Measurements from ENCODE around the gene PLEKHM3.

The PLEKHM3 gene

DNA sequence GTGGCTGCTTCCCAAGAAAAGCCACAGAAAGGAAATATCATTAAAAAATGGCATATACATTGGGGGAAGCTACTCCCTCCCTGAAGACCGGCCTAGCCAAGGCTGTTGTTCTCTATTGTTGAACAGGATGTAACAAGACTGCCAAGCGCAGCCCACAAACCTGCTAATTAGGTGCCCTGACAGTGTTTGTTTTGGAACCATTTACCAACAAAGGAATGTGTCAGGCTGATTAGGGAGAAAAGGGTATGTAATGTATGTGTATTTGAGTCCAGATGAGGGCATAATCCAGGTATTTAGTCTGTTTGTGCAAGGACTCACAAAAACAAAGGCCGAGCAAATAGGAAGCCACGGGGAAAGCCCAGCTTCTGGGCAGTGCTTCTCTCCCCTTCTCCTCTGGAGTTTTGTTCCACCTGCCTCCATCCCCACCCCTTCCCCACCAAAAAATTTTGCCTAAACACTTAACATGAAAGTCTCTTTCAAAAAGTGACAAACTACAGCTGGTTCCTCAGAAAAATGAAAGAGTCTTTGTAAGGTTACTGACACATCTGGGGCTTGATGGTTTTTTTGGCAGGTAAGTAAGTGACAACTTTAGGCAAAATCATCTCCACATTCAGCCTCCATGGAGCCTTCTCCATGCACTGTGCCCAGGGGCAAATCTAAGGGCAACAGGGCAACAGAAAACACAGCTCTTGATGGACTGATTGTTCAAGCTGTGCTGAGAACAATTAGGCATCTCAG is 177.4 kb downstream of the PLEKHM3 start:
- Histone ChIP-seq H3K36me3 (ENCODE audit: control insufficient read depth, insufficient read depth, low read length) (no peaks in the 10 kb centered on the region), H3K9ac (ENCODE audit: low read depth, low read length) (no peak overlapping the region), H3K27me3 (ENCODE audit: control insufficient read depth, insufficient read depth, low read length) (no peaks in the 10 kb centered on the region), H3K4me1 (ENCODE audit: control insufficient read depth, insufficient read depth, low read length) (peaks cover 20% of the 10 kb centered on the region), H3K27ac (ENCODE audit: low read depth, low read length) (peak overlapping the region; percentile 56), H3K9me3 (ENCODE audit: control insufficient read depth, insufficient read depth, low read length) (no peaks in the 10 kb centered on the region), H3K4me3 (ENCODE audit: low read depth, low read length) (no peak overlapping the region)

DNA sequence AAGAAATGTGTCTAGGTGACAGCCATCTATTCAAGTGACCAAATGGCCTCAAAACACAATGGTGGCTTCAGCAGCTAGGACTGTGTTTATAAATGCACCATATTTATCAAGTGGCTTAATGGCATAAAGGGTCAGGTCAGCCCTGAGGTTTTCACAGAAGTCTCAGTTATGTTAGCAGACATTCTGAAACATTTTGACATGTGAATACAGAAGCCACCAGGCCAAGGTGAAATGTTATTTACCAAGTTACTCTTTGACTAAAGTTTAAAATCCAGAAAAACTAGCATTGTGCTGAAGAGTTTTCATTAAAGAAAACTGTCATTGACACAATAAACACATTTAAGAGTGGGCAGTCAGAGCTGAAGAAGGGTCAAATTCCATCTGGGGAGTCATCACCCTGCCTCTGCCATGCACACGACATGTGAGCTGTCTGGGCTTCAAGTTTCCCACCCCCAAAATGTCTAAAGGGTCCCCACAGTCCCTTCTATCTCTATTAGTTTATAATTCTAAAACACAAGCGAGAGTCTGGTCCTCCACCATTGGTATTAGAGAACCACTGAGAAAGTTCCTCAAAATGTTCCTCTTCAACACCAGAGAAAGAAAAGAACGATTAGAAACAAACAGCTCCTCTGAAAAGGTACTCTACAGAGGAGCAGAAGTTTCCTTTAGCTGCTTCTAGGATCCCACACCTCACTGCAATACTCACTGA is 178.1 kb downstream of the PLEKHM3 start:
- no peak overlapping the region for H3K4me3 ChIP-seq (ENCODE audit: low read depth, low read length)
- H3K36me3 ChIP-seq (ENCODE audit: control insufficient read depth, insufficient read depth, low read length) = no peaks in the 10 kb centered on the region
- H3K9ac ChIP-seq (ENCODE audit: low read depth, low read length) = no peak overlapping the region
- no peaks in the 10 kb centered on the region for H3K27me3 ChIP-seq (ENCODE audit: control insufficient read depth, insufficient read depth, low read length)
- H3K4me1 ChIP-seq (ENCODE audit: control insufficient read depth, insufficient read depth, low read length) = peaks cover 20% of the 10 kb centered on the region
- no peaks in the 10 kb centered on the region for H3K9me3 ChIP-seq (ENCODE audit: control insufficient read depth, insufficient read depth, low read length)
- peak overlapping the region; percentile 56 for H3K27ac ChIP-seq (ENCODE audit: low read depth, low read length)

DNA sequence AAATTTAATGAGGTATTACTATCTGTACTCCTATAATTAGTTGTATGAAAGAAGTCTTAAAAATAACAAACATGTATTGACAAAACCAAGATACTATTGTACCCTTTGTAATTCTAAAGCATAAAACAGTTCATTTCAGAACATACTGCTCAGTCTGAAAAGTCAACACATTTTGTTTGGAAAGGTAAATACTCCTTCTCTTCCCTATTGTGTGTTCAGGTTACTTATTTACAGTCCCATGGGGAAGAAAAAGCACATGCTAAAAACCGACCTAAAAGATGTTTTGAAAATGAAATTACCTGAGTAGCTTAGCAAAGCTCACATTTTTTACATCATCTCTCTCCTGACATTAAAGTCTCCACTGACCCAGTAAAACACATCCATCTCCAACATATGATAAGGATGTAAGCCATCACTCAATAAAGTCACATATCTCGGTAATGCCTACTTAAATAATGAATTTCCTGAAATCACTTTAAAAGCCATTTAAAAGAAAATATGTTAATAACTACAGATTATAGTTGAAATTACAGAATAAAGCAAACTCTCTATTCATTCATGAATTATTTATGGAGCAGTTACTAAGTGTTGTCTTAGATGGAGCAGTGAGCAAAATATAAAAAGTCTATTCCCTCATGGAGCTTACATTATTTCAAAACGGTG is 180.0 kb downstream of the PLEKHM3 start:
- H3K4me1 ChIP-seq (ENCODE audit: control insufficient read depth, insufficient read depth, low read length) = peaks cover 20% of the 10 kb centered on the region
- no peaks in the 10 kb centered on the region for H3K36me3 ChIP-seq (ENCODE audit: control insufficient read depth, insufficient read depth, low read length)
- H3K27ac ChIP-seq (ENCODE audit: low read depth, low read length) = peak overlapping the region; percentile 57
- H3K4me3 ChIP-seq (ENCODE audit: low read depth, low read length) = no peak overlapping the region
- no peaks in the 10 kb centered on the region for H3K27me3 ChIP-seq (ENCODE audit: control insufficient read depth, insufficient read depth, low read length)
- H3K9me3 ChIP-seq (ENCODE audit: control insufficient read depth, insufficient read depth, low read length) = no peaks in the 10 kb centered on the region
- no peak overlapping the region for H3K9ac ChIP-seq (ENCODE audit: low read depth, low read length)

DNA sequence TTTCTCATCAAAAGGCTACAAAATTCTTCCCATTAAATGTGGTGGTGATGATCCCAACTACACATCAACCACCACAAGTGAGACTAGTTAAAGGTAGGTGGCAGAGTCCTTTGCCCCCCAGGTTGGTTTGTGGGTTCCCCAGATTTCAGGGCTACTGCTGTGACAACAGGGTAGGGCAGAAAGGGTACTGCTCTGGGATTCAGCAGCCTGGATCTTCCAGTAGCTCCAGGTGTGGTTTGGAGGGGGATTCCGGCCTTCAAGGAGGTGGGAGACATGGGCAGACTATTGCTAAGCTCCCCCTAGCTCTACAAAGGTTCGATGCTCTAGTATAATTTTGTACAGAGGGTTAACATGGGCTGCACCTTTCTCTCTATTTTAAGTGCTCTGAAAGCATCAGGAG is 180.7 kb downstream of the PLEKHM3 start:
- Histone ChIP-seq H3K27ac (ENCODE audit: low read depth, low read length) (peak overlapping the region; percentile 42), H3K4me3 (ENCODE audit: low read depth, low read length) (no peak overlapping the region)

DNA sequence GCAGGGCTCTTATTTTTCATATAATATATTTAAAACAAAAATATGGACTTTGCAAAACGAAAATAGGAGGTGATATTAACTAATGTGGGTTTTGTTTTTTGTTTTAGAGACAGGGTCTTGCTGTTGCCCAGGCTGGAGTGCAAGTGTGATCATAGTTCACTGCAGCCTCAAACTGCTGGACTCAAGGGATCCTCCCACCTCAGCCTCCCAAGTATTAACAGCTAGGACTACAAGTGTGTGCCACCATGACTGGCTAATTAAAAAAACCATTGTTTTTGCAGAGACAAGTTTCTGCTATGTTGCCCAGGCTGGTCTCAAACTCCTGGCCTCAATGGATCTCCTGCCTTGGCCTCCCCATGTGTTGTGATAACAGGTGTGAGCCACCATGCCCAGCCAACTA is 185.2 kb downstream of the PLEKHM3 start:
- no peaks in the 10 kb centered on the region for H3K36me3 ChIP-seq (ENCODE audit: control insufficient read depth, insufficient read depth, low read length)
- no peaks in the 10 kb centered on the region for H3K27me3 ChIP-seq (ENCODE audit: control insufficient read depth, insufficient read depth, low read length)
- no peak overlapping the region for H3K4me3 ChIP-seq (ENCODE audit: low read depth, low read length)
- no peak overlapping the region for H3K9ac ChIP-seq (ENCODE audit: low read depth, low read length)
- no peak overlapping the region for H3K27ac ChIP-seq (ENCODE audit: low read depth, low read length)
- no peaks in the 10 kb centered on the region for H3K9me3 ChIP-seq (ENCODE audit: control insufficient read depth, insufficient read depth, low read length)
- H3K4me1 ChIP-seq (ENCODE audit: control insufficient read depth, insufficient read depth, low read length) = peaks cover 30% of the 10 kb centered on the region

More for the DNA sequence above, 180.7 kb downstream of the PLEKHM3 start:
- no peaks in the 10 kb centered on the region for H3K36me3 ChIP-seq (ENCODE audit: control insufficient read depth, insufficient read depth, low read length)
- H3K9ac ChIP-seq (ENCODE audit: low read depth, low read length) = no peak overlapping the region
- no peaks in the 10 kb centered on the region for H3K27me3 ChIP-seq (ENCODE audit: control insufficient read depth, insufficient read depth, low read length)
- no peaks in the 10 kb centered on the region for H3K9me3 ChIP-seq (ENCODE audit: control insufficient read depth, insufficient read depth, low read length)
- peaks cover 17% of the 10 kb centered on the region for H3K4me1 ChIP-seq (ENCODE audit: control insufficient read depth, insufficient read depth, low read length)

DNA sequence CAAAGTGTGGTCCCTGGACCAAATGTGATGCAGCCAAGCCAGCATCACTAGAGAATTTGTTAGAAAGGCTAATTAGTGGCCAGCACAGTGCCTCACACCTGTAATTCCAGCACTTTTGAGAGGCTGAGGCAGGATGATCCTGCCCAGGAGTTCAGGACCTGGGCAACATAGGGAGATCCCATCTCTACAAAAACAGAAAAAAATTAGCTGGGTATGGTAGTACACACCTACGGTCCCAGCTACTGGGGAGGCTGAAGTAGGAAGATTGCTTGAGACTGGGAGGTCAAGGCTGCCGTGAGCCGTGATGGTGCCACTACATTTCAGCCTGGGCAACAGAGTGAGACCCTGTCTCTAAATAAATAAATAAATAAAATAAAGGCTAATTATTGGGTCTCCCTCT is 185.8 kb downstream of the PLEKHM3 start:
- Histone ChIP-seq H3K27me3 (ENCODE audit: control insufficient read depth, insufficient read depth, low read length) (no peaks in the 10 kb centered on the region), H3K4me1 (ENCODE audit: control insufficient read depth, insufficient read depth, low read length) (peaks cover 26% of the 10 kb centered on the region), H3K9me3 (ENCODE audit: control insufficient read depth, insufficient read depth, low read length) (no peaks in the 10 kb centered on the region), H3K9ac (ENCODE audit: low read depth, low read length) (no peak overlapping the region), H3K27ac (ENCODE audit: low read depth, low read length) (no peak overlapping the region), H3K36me3 (ENCODE audit: control insufficient read depth, insufficient read depth, low read length) (no peaks in the 10 kb centered on the region), H3K4me3 (ENCODE audit: low read depth, low read length) (no peak overlapping the region)

DNA sequence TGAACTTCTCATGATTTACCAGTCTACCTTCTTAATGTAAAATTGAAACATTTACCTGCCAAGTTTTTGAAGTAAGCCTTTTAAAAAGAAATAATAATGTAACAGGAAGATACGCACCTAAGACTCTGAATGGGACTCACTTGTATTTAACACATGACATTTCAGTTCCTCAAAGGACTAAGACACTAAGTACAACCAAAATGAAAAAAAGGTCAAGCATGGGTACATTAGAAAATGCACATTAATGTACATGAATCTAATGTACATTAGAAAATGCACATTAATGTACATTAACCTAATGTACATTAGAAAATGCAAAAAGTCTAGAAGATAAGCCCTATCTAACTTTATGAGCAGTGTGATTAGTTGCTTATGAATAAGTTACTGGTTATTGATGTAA is 186.3 kb downstream of the PLEKHM3 start:
- Histone ChIP-seq H3K27ac (ENCODE audit: low read depth, low read length) (peak overlapping the region; percentile 57), H3K9ac (ENCODE audit: low read depth, low read length) (no peak overlapping the region), H3K4me1 (ENCODE audit: control insufficient read depth, insufficient read depth, low read length) (peaks cover 24% of the 10 kb centered on the region), H3K27me3 (ENCODE audit: control insufficient read depth, insufficient read depth, low read length) (no peaks in the 10 kb centered on the region), H3K9me3 (ENCODE audit: control insufficient read depth, insufficient read depth, low read length) (no peaks in the 10 kb centered on the region), H3K36me3 (ENCODE audit: control insufficient read depth, insufficient read depth, low read length) (no peaks in the 10 kb centered on the region), H3K4me3 (ENCODE audit: low read depth, low read length) (no peak overlapping the region)

DNA sequence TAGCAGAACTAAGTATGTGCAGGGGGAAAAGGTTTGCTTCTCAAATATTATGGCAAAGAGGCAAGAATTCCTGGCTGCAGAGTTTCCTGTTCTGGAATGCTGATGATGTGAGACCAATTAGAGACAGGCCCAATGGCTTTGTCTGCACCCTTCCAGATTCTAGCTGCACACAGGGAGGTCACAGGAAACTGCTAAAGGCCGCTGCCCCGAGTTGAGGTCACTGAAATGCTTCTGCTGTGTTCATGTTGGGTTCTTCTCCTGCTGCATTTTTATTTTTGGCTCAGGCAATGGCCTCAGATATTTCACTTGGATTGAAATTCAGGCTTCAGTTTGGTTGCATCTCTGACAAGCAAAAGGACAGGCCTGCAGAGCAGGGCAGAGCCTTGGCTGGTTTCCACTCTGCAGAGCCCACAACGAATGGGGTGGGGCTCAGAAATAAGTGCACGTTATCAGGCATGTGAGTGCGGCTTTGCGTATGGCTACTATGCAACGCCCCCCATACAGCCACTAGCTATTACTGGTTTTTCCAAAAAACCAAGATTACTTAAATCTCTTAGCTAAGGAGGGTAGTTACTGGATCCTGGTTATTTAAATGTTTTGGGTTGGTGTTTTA is 188.7 kb downstream of the PLEKHM3 start:
- no peak overlapping the region for H3K9ac ChIP-seq (ENCODE audit: low read depth, low read length)
- no peaks in the 10 kb centered on the region for H3K9me3 ChIP-seq (ENCODE audit: control insufficient read depth, insufficient read depth, low read length)
- peak overlapping the region; percentile 16 for H3K27ac ChIP-seq (ENCODE audit: low read depth, low read length)
- peaks cover 27% of the 10 kb centered on the region for H3K4me1 ChIP-seq (ENCODE audit: control insufficient read depth, insufficient read depth, low read length)
- H3K27me3 ChIP-seq (ENCODE audit: control insufficient read depth, insufficient read depth, low read length) = no peaks in the 10 kb centered on the region
- H3K36me3 ChIP-seq (ENCODE audit: control insufficient read depth, insufficient read depth, low read length) = no peaks in the 10 kb centered on the region
- no peak overlapping the region for H3K4me3 ChIP-seq (ENCODE audit: low read depth, low read length)

- no peak overlapping the region for H3K4me3 ChIP-seq (ENCODE audit: low read depth, low read length)
- H3K36me3 ChIP-seq (ENCODE audit: control insufficient read depth, insufficient read depth, low read length) = no peaks in the 10 kb centered on the region
- H3K4me1 ChIP-seq (ENCODE audit: control insufficient read depth, insufficient read depth, low read length) = peaks cover 27% of the 10 kb centered on the region
- H3K27ac ChIP-seq (ENCODE audit: low read depth, low read length) = no peak overlapping the region
- H3K9ac ChIP-seq (ENCODE audit: low read depth, low read length) = no peak overlapping the region
- no peaks in the 10 kb centered on the region for H3K9me3 ChIP-seq (ENCODE audit: control insufficient read depth, insufficient read depth, low read length)
- H3K27me3 ChIP-seq (ENCODE audit: control insufficient read depth, insufficient read depth, low read length) = no peaks in the 10 kb centered on the region
These were observed 189.5 kb downstream of the PLEKHM3 start for GRCh38 chr2:207835805-207836204.

GRCh38 chr2:207833251-207833751 is 192.0 kb downstream of the PLEKHM3 start:
- peaks cover 17% of the 10 kb centered on the region for H3K4me1 ChIP-seq (ENCODE audit: control insufficient read depth, insufficient read depth, low read length)
- no peaks in the 10 kb centered on the region for H3K27me3 ChIP-seq (ENCODE audit: control insufficient read depth, insufficient read depth, low read length)
- no peaks in the 10 kb centered on the region for H3K36me3 ChIP-seq (ENCODE audit: control insufficient read depth, insufficient read depth, low read length)
- H3K4me3 ChIP-seq (ENCODE audit: low read depth, low read length) = no peak overlapping the region
- no peaks in the 10 kb centered on the region for H3K9me3 ChIP-seq (ENCODE audit: control insufficient read depth, insufficient read depth, low read length)
- H3K27ac ChIP-seq (ENCODE audit: low read depth, low read length) = no peak overlapping the region
- H3K9ac ChIP-seq (ENCODE audit: low read depth, low read length) = no peak overlapping the region
